ENCODE data around the gene RAB8B. TPM values are rescaled to one million over a fixed set of nuclear protein-coding genes. Genes with fewer than 3 reads are reported as not detected.

RAB8B gene
- total and polyA plus RNA-seq, 9 of the 15 experiments (the other 6 are each of a cell fraction or from before 2014, with no cell fraction given): 7.8 to 32.1 (median 24.2) TPM

DNA sequence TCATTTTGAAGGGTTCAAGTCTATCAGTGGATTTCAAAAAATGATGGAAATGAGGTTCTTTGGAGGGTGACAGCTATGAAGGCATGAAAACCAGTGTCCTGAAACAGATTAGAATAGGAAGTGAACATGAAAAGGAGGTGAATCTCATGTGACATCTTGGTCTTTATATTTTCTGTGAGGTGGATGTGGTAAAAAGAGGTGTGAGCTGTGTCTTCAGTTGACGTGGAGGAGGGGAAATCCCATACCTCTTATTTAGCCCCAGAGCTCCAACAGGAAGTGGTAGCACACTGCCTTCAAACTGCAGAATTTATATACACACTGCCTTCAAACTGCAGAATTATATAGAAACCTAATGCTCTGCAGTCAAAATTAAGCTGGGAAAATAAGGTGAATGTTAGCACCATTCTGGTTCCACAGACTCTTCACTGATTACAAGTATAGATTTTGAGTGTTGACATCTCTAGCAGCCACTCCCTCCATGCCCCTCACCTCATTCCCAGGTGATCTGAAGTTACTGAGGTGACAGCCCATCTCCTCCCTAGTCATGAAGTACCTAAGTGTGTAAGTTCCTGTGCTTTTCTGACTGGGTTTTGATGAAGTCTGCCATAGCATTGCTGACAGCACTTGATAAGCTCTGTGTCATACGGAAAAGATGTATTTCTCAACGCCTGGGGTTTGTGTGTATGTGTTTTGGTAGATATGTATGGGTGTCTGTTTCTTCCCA is 2.7 kb downstream of the RAB8B start (continued):
- TF ChIP-seq TFAP4 (CRISPR knock-in tag; IDR thresholded peaks at IDR 0.05; ENCODE audit: borderline replicate concordance): no peak
- 0 out of 4 replicates have a peak, but pooled peaks of 1 of the 2 experiments have one; percentile 31 for TF ChIP-seq MLLT1 (IDR thresholded peaks at IDR 0.05)
- TF ChIP-seq TAL1 (IDR thresholded peaks at IDR 0.05): peak; percentile 80; the same call in 1 of the 2 replicates
- TF ChIP-seq THRAP3 (IDR thresholded peaks at IDR 0.05; ENCODE audit: borderline replicate concordance): no peak
- no peak; the same call in 1 of the 2 replicates for TF ChIP-seq CREM (IDR thresholded peaks at IDR 0.05; ENCODE audit: low read depth)
- TF ChIP-seq KLF16 (IDR thresholded peaks at IDR 0.05): peak; percentile 49; the same call in 1 of the 2 replicates
- no peak for TF ChIP-seq XRCC3 (IDR thresholded peaks at IDR 0.05)
- no peak for TF ChIP-seq WHSC1 (IDR thresholded peaks at IDR 0.05; ENCODE audit: low read length)
- TF ChIP-seq FOXM1 (IDR thresholded peaks at IDR 0.05; ENCODE audit: low read depth): peak; percentile 32; the same call in 1 of the 2 replicates
- no peak for TF ChIP-seq FOXM1 (CRISPR knock-in tag; IDR thresholded peaks at IDR 0.05; ENCODE audit: low read depth)
- TF ChIP-seq SIN3B (IDR thresholded peaks at IDR 0.05; ENCODE audit: low read depth): no peak
- TF ChIP-seq, protein P1, sequence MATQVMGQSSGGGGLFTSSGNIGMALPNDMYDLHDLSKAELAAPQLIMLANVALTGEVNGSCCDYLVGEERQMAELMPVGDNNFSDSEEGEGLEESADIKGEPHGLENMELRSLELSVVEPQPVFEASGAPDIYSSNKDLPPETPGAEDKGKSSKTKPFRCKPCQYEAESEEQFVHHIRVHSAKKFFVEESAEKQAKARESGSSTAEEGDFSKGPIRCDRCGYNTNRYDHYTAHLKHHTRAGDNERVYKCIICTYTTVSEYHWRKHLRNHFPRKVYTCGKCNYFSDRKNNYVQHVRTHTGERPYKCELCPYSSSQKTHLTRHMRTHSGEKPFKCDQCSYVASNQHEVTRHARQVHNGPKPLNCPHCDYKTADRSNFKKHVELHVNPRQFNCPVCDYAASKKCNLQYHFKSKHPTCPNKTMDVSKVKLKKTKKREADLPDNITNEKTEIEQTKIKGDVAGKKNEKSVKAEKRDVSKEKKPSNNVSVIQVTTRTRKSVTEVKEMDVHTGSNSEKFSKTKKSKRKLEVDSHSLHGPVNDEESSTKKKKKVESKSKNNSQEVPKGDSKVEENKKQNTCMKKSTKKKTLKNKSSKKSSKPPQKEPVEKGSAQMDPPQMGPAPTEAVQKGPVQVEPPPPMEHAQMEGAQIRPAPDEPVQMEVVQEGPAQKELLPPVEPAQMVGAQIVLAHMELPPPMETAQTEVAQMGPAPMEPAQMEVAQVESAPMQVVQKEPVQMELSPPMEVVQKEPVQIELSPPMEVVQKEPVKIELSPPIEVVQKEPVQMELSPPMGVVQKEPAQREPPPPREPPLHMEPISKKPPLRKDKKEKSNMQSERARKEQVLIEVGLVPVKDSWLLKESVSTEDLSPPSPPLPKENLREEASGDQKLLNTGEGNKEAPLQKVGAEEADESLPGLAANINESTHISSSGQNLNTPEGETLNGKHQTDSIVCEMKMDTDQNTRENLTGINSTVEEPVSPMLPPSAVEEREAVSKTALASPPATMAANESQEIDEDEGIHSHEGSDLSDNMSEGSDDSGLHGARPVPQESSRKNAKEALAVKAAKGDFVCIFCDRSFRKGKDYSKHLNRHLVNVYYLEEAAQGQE (IDR thresholded peaks at IDR 0.05; ENCODE audit: borderline replicate concordance): no peak
- TF ChIP-seq, protein P1 (CRISPR knock-in tag; IDR thresholded peaks at IDR 0.05; ENCODE audit: low read depth): no peak
- TF ChIP-seq HBP1 (CRISPR knock-in tag; IDR thresholded peaks at IDR 0.05): no peak
